MM.1S (cell line): ENCODE results near the gene ARHGEF25.

Experiments
- CTCF ChIP-seq: fragments of 300-600 bp; sonication (generic); IDR thresholded peaks from 2 replicates; pipeline ENCODE4 v1.5.1; 2016; ENCODE audit warnings: antibody characterized with exemption, low read length, mixed read lengths
- EZH2 ChIP-seq: fragments of 300-600 bp; sonication (generic); optimal IDR thresholded peaks from 2 replicates; pipeline ENCODE3; 2017; ENCODE audit warnings: low read depth, mild to moderate bottlenecking, antibody characterized with exemption, low read length, mixed read lengths
- EZH2phosphoT487 ChIP-seq: fragments of 300-600 bp; sonication (generic); IDR thresholded peaks from 2 replicates; pipeline ENCODE4 v1.6.1; 2018; ENCODE audit warnings: antibody characterized with exemption, low read length

DNA sequence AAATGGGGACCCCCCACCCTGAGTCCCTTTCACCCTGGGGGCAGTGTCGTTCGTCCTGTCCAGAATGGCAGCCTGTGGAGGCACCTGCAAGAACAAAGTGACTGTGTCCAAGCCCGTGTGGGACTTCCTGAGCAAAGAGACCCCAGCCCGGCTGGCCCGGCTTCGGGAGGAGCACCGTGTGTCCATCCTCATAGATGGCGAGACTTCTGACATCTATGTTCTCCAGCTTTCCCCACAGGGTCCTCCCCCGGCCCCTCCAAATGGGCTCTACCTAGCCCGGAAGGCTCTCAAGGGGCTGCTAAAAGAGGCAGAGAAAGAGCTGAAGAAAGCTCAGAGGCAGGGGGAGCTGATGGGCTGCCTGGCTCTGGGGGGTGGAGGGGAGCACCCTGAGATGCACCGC is 4.4 kb upstream of the ARHGEF25 start:
- no peak for TF ChIP-seq CTCF
- no peak for TF ChIP-seq EZH2
- no peak for TF ChIP-seq EZH2phosphoT487
